Activated T-cell treated with anti-CD3 and anti-CD28 coated beads, Interleukin-2, amount 50 U/mL, for 4 hours (primary cell): ENCODE data around the gene LARP4. TPM values are rescaled to one million over a fixed set of nuclear protein-coding genes. Genes with fewer than 3 reads are reported as not detected.
A peak's percentile ranks its signal among the peaks of the same experiment; 100 is the strongest.
"Not testable (repeated sequence)": the region's sequence is repeated elsewhere in the genome, so short reads cannot be mapped to it uniquely, and the experiment has no call there.

Experiments used
- ATAC-seq, 2 donors: fragments of 200-7000 bp; cut with Tn5 transposase; one replicate each; pipeline ENCODE4 v1.10.0; 2021
- DNase-seq: peaks from one replicate; pipeline ENCODE4 v3.0.0-alpha.2; 2020
- H3K27me3 Mint-ChIP-seq: one replicate; pipeline ENCODE4 v1.8.0; 2021; ENCODE audit warnings: low read depth, mixed read lengths
- H3K36me3 Mint-ChIP-seq: one replicate; pipeline ENCODE4 v1.8.0; 2022; ENCODE audit warnings: mixed read lengths; ENCODE audit not compliant: insufficient read depth
- H3K4me1 Mint-ChIP-seq: one replicate; pipeline ENCODE4 v1.8.0; 2021; ENCODE audit warnings: low read depth, mixed read lengths
- H3K4me3 Mint-ChIP-seq: one replicate; pipeline ENCODE4 v1.8.0; 2021; ENCODE audit warnings: mild to moderate bottlenecking, moderate library complexity, mixed read lengths
- H3K9me3 Mint-ChIP-seq: one replicate; pipeline ENCODE4 v1.8.0; 2021; ENCODE audit warnings: mixed read lengths
- total RNA-seq, 3 donors: library from RNA; stranded (reverse); gene quantifications; one replicate each; pipeline ENCODE4 v1.2.1, GENCODE V29; 2021

The LARP4 gene
- total RNA-seq, 3 donors from 2014 or later = 113 to 133 (median 127) TPM

DNA sequence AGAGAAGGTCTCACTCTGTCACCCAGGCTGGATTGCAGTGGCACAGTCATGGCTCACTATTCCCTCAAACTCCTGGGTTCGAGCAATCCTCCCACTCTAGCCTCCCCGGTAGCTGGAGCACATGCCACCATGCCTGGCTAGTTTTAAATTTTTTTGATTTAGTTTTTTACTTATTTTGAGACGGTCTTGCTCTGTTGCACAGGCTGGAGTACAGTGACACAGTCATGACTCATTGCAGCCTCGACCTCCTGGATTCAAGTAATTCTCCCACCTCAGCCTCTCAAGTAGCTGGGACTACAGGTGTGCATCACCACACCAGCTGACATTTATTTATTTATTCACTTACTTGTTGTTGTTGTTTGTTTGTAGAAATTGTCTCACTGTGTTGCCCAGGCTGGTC is 81.9 kb downstream of the LARP4 start:
- no peaks in the 10 kb centered on the region for H3K27me3 Mint-ChIP-seq
- DNase-seq = no peak

DNA sequence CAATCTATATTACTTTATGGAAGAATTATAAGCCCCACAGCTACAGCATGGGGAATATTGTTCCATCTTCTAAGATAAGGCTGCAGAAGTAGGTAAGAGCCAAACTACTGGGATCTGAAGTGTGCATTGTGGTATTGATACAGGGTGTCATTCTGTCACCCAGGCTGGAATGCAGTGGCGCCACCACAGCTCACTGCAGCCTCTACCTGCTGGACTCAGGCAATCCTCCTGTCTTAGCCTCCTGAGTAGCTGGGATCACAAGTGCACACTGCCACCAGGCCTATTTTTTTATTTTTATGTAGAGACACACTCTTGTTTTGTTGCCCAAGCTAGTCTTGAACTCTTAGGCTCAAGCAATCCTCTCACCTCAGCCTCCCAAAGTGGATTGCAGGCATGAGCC is 82.8 kb downstream of the LARP4 start:
- Mint-ChIP-seq H3K4me3 (no peak overlapping the region), H3K4me1 (no peaks in the 10 kb centered on the region), H3K9me3 (no peaks in the 10 kb centered on the region), H3K36me3 (peaks cover 2% of the 10 kb centered on the region), H3K27me3 (no peaks in the 10 kb centered on the region)
- DNase-seq = no peak
- no peak for ATAC-seq

More for the DNA sequence above, 81.9 kb downstream of the LARP4 start:
- ATAC-seq = peak in 1 of 2 donors; percentile 18
- peaks cover 6% of the 10 kb centered on the region for H3K36me3 Mint-ChIP-seq
- no peaks in the 10 kb centered on the region for H3K4me1 Mint-ChIP-seq
- H3K4me3 Mint-ChIP-seq = no peak overlapping the region
- H3K9me3 Mint-ChIP-seq = no peaks in the 10 kb centered on the region

DNA sequence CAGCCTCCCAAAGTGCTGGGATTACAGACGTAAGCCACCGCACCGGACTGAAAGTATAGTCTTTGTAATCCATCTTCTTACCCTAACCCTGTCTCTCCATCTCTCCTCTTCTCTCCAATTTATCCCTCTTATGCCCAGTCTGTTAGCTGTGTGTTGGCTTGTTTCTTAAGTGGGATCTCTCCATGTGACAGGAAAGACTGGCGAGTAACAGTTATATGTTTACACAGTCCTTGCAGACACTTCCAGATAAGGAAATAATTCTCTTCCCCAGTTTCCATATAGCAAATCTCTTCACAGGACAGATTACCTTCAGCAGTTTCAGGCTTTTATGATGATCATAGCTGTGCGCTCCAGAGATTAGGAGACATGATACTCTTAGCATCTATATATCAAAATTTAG is 88.1 kb downstream of the LARP4 start:
- ATAC-seq (no peak), DNase-seq (no peak)
- Mint-ChIP-seq H3K36me3 (no peaks in the 10 kb centered on the region), H3K9me3 (peaks cover 18% of the 10 kb centered on the region), H3K4me1 (no peaks in the 10 kb centered on the region), H3K27me3 (no peaks in the 10 kb centered on the region), H3K4me3 (no peak overlapping the region)

DNA sequence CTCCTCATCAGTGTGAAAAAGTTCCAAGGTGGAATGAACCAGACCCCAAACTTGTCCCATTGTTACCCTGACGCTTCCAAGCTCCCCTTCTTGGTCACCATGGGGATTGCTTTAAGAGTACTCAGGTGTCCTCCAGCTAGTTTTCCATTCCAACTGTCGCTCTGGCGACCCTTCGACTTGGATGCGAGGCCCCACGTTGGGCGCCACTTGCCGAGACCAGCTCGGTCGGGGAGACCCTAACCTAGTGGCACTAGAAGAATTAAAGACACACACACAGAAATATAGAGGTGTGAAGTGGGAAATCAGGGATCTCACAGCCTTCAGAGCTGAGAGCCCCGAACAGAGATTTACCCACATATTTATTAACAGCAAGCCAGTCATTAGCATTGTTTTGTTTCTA is 97.4 kb downstream of the LARP4 start:
- not testable (repeated sequence) for ATAC-seq, H3K4me3 Mint-ChIP-seq, DNase-seq, H3K36me3 Mint-ChIP-seq, H3K27me3 Mint-ChIP-seq, H3K4me1 Mint-ChIP-seq
- H3K9me3 Mint-ChIP-seq = peaks cover 42% of the 10 kb centered on the region

DNA sequence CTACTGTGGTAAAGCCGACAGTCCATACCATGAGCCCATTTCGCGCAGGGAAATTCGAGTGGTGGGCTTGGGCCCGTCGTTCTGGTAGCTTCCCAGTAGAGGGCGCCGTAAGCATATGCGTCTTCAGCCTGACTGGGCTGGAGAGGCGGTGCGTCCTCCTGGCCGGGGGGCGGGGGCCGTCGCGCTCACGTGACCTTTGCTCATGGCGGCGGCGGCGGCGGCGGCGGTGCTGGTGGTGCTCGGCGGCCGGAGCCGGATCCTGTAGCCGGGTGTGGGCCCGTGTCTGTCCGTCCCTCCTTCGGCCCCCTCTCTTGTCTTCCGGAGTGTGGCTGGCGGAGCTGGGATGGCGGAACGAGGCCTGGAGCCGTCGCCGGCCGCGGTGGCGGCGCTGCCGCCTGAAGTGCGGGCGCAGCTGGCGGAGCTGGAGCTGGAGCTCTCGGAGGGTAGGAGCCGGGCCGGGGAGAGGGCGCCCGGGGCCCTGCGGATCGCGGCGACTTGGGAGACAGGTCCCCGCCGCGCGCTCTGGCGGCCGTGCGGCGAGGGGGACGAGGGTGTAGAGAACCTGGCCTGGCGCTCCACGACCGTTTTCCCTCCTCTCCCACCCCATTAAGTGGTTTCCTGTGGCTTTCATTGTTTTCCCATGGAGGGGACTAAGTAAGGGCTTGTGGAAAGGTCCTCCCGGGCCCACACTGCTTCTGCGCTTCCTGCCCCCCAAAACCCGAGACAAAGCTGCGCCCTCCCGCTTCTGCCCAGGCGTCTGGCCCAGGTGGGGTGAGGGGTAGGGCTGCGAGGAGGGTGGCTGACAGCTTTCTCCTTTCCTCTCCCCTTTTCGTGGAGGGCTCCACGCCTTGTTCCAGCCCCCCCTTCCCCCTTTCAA is 104.4 kb downstream of the LARP4 start, which contains the start of gene DIP2B:
Gene DIP2B (plus strand): TSS at position 188 of the 877 bp plus-strand sequence. CDS start 156 bp downstream, at position 344.
- Mint-ChIP-seq H3K9me3 (no peaks in the 10 kb centered on the region), H3K36me3 (no peaks in the 10 kb centered on the region), H3K27me3 (no peaks in the 10 kb centered on the region), H3K4me1 (peaks cover 42% of the 10 kb centered on the region), H3K4me3 (peak within 1 kb of the TSS; percentile 98)
- DNase-seq = peak; percentile 96
- peak; percentile 88 to 91 for ATAC-seq

DNA sequence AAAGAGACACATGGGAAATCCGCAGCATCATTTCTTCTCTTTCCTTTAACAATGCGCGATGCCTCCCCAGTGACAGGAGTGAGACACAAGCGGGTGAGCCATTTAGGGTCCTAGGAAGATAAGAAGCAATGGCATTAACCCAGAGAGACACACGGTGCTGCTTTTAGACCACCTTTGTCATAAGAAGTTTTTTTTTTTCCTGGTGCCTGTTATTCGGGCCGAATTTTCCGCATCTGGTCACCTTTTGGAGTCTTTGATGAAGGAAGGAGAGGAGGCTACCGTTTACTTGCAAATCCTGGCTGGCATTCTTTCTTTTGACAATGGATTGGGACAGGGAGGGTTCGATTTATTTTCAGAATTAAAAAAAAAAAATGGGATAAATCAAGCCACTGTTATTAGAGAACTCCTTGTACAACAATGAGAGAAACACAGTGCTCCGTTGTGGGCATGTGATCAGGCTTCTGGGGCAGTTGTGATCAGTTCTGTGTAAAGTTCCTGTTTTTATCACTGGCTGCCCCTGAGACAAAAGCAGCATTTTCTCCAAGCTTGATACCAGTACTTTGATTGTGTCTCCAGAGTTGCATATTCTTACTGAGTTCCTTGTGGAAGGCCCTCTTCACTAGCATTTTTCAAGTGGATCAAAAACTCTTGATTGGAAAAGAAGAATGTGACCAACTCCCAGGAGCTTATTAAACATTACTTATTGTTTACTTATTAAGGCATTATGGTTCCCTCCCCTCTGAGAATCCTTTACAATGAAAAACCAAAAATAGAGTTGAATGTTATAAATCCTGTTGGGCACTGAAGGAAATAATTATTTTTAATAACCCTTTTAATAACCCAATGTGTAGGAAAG is 105.2 kb downstream of the LARP4 start:
- no peaks in the 10 kb centered on the region for H3K9me3 Mint-ChIP-seq
- DNase-seq (no peak), ATAC-seq (peak in 1 of 2 donors; percentile 0)
- no peaks in the 10 kb centered on the region for H3K27me3 Mint-ChIP-seq
- peaks cover 48% of the 10 kb centered on the region for H3K4me1 Mint-ChIP-seq
- no peaks in the 10 kb centered on the region for H3K36me3 Mint-ChIP-seq
- peak overlapping the region; percentile 98 for H3K4me3 Mint-ChIP-seq

DNA sequence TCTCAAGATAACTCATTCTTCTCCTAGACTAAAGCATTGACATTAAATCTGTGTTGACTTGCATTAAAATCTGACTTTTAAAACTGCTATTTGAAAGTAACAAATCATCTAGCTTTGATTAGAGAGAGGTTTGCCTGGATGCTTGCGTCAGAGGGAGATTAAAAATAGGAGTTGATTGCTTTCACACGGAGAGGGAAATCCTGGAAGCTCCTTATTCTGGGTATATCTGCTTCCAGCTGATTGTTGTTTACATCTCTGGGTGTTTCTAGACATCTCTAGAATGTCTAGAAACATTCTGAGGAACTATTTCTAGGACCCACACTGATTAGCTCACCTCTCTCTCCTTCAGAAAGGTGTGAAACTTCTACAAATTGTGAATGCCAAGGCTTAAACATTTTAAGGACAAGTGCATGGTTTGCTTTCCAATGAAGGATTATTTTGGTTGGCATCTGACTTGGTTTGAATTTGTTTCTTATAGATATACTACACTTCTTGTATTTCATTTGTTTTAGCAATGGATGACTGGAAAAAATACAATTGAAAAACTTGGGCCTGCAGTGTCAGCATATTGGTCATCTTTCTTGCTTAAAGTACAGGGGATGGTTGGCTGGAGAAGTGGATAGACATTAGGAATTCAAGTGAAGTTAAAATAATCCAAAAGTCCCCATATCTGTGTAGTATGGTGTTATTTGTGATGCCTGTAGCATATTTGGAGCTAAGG is 106.2 kb downstream of the LARP4 start:
- no peaks in the 10 kb centered on the region for H3K9me3 Mint-ChIP-seq
- no peaks in the 10 kb centered on the region for H3K27me3 Mint-ChIP-seq
- H3K36me3 Mint-ChIP-seq = no peaks in the 10 kb centered on the region
- ATAC-seq (no peak), DNase-seq (no peak)
- H3K4me1 Mint-ChIP-seq = peaks cover 48% of the 10 kb centered on the region
- peak overlapping the region; percentile 98 for H3K4me3 Mint-ChIP-seq

DNA sequence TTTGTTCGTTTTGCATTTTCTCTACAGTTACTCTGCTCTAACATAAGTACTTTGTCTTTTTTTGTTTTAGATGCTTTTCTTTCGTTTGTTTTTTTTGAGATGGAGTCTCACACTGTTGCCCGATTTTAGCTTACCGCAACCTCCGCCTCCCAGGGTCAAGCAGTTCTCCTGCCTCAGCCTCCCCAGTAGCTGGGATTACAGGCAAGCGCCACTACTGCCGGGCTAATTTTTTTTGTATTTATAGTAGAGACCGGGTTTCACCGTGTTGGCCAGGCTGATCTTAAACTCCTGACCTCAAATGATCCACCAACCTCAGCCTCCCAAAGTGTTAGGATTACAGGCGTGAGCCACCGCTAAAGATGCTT is 106.8 kb downstream of the LARP4 start:
- no peaks in the 10 kb centered on the region for H3K27me3 Mint-ChIP-seq
- DNase-seq (no peak), ATAC-seq (no peak)
- H3K4me3 Mint-ChIP-seq = peak overlapping the region; percentile 98
- H3K4me1 Mint-ChIP-seq = peaks cover 48% of the 10 kb centered on the region
- H3K36me3 Mint-ChIP-seq = no peaks in the 10 kb centered on the region
- H3K9me3 Mint-ChIP-seq = no peaks in the 10 kb centered on the region

DNA sequence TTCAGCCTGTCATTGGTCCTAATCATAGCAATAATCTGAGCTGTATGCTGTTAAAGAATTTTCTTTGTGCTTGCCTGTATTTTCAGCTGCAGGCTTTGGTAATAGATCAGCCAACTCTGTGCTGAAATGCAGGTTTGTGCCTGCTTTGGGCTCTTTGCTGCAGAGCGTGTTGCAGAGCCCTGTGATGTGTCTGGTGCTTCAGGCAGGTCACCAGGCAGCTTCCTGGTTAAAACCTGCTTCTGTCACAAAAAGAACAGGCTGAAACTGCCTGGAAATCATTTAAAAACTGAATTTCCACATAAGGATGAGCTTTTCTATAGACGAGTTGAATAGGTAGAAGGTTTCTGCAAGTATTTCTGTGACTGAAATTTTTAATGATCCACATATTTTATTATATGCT is 107.2 kb downstream of the LARP4 start:
- Mint-ChIP-seq H3K36me3 (no peaks in the 10 kb centered on the region), H3K9me3 (no peaks in the 10 kb centered on the region), H3K4me3 (peak overlapping the region; percentile 98), H3K4me1 (peaks cover 53% of the 10 kb centered on the region), H3K27me3 (no peaks in the 10 kb centered on the region)
- no peak for DNase-seq
- no peak for ATAC-seq

DNA sequence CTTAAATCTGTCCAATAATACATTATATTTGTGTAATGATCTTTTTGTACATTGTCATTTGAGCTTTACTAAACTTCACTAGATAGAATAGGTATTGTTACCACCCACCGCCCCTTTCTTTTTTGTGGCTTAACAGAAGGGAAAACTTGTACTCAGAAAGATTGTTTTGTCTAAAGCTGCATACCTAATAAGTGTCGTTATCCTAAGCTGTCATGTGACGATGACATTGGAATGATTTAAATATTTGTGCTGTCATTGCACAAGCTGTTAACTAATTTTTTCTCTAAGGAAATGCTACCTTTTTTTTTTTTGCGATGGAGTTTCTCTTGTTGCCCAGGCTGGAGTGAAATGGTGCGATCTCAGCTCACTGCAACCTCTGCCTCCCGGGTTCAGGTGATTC is 107.7 kb downstream of the LARP4 start:
- ATAC-seq (no peak), DNase-seq (no peak)
- H3K27me3 Mint-ChIP-seq = no peaks in the 10 kb centered on the region
- no peaks in the 10 kb centered on the region for H3K36me3 Mint-ChIP-seq
- no peaks in the 10 kb centered on the region for H3K9me3 Mint-ChIP-seq
- H3K4me3 Mint-ChIP-seq = peak overlapping the region; percentile 98
- H3K4me1 Mint-ChIP-seq = peaks cover 58% of the 10 kb centered on the region

DNA sequence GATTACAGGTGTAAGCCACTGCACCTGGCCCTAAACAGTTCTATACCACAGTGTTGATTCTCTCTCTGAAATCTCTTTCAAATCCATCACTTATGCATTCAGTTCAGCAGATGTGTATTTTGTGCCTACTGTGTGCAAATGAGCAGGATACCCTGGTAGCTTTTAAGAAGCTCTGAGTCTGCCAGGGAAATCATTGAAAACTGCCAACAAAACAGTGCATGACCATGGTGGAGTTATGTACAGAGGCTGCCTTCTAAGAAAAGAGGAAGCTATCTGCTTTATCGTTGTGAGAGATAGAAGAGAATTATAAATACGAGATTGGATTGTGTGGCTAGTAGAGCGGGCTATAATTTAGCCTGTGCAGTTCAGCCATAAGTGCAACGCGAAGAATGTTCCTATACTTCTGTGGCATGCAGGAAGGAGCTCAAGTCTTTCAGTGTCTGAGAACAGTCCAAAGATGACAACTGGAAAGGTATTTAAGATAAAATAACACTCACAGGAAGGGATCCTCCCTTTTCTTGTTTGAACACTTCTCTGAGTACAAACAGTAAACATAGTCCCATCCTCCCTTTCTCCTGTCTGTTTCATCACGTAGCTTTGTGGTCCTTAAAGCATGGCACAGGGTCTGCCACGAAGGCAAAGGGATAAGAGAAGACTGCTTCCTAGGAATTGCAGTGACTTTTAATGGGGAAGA is 108.4 kb downstream of the LARP4 start:
- DNase-seq = no peak
- Mint-ChIP-seq H3K4me1 (peaks cover 64% of the 10 kb centered on the region), H3K4me3 (peak overlapping the region; percentile 98)

DNA sequence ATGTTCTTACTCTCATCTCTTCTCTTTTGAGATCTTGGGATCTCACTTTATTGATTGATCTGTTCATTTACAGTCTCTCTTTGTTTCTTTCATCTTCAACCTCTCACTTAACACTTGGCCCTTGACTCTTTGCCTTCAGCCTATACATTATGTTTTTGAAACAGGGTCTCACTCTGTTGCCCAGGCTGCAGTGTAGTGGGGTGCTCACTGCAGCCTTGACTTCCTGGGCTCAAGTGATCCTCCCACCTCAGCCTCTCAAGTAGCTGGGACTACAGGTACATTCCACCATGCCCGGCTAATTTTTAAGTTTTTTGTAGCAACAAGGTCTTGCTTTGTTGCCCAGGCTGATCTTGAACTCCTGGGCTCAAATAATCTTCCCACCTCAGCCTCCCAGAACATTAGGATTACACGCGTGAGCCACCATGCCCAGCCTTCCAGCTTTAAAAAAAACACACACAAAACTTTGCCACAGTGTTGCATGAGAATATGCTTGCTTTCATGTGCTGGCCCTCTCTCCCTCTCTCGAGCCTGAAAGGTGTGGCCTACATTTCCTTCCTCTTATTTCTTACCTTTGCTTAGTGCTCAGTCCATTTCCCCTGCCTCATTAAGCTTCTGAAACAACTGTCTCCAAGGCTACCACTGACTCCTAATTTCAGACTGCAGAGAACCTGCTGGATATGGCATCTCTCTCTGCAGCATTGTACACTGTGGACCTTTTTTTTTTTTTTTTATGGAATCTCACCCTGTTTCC is 114.0 kb downstream of the LARP4 start:
- no peak for ATAC-seq
- DNase-seq = no peak
- peak overlapping the region; percentile 40 for H3K4me3 Mint-ChIP-seq
- H3K9me3 Mint-ChIP-seq = no peaks in the 10 kb centered on the region
- H3K4me1 Mint-ChIP-seq = peaks cover 53% of the 10 kb centered on the region
- H3K36me3 Mint-ChIP-seq = peaks cover 3% of the 10 kb centered on the region
- no peaks in the 10 kb centered on the region for H3K27me3 Mint-ChIP-seq

More for the DNA sequence above, 108.4 kb downstream of the LARP4 start:
- no peaks in the 10 kb centered on the region for H3K9me3 Mint-ChIP-seq
- no peaks in the 10 kb centered on the region for H3K27me3 Mint-ChIP-seq
- ATAC-seq = no peak
- no peaks in the 10 kb centered on the region for H3K36me3 Mint-ChIP-seq

DNA sequence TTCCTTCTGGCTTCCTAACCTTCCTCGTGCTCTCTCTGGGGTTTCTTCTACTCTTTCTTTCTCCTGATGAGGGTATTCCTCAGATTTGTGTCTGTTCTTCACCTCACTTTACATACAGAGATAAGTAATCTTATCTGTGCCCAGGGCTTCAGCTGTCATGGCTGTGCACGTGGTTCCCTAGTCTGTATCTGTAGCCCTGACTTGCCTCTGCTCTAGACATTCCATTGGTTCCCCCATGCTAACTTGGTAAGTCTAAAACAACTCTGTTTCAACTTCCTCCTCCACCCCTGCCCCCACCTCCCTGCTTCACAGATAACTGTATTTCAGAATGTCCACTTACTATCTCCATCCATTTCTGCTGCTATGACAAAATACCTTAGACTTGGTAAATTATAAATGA is 114.9 kb downstream of the LARP4 start:
- Mint-ChIP-seq H3K36me3 (peaks cover 4% of the 10 kb centered on the region), H3K27me3 (no peaks in the 10 kb centered on the region), H3K4me3 (no peak overlapping the region), H3K4me1 (peaks cover 53% of the 10 kb centered on the region), H3K9me3 (no peaks in the 10 kb centered on the region)
- no peak for DNase-seq
- ATAC-seq = no peak
